Esophagus squamous epithelium (tissue), 4 donors: Measurements from ENCODE around the gene SEMA4D.

Source experiments
- POLR2A ChIP-seq, 4 donors: fragments of 450-650 bp; IDR thresholded peaks; one replicate each; pipeline ENCODE4 v1.6.1; 2017; ENCODE audit warnings: antibody characterized with exemption in 4 of 4, mild to moderate bottlenecking in 4 of 4, moderate library complexity in 3 of 4
- TF ChIP-seq, protein P1 (sequence below), 6 experiments: fragments of 450-650 bp in 4 of 6; fragments of 200-600 bp in 2 of 6; sonication (generic) in 2 of 6; IDR thresholded peaks; one replicate each; pipeline ENCODE4 v1.5.1; 2016 to 2019; ENCODE audit warnings: antibody characterized with exemption in 6 of 6, mild to moderate bottlenecking in 4 of 6, moderate library complexity in 4 of 6

DNA sequence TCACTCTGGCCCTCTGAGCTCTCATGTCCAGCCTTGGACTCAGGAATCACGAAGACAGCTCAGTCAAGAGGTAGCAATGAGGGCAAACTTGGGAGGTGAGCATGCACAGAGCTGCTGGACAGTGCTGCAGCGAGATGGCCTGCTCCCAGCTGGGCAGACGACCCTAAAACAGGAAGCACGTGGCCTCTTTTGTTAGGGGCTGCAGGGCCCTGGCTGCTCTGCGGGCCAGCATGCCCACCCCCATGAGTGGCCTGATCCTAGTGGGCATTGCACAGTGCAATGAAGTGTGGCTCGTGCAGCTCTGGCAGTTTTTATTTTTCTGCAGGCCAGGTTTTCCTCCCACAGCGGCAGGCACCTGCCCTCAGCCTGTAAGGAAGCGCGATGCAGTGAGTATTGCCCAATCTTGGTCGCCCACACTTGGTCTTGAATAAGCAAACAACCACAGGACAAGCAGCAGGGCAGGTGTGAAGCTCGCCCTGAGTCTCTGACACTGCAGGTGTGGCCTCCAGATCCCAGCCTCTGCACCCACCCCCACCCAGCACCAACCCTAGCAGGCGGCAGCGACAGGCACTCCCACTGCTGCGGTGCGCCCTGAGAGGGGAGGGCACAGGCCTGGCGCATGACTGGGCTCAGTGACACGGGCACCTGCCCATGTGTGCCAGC lies 60.8 kb downstream of the SEMA4D start:
- TF ChIP-seq, protein P1, sequence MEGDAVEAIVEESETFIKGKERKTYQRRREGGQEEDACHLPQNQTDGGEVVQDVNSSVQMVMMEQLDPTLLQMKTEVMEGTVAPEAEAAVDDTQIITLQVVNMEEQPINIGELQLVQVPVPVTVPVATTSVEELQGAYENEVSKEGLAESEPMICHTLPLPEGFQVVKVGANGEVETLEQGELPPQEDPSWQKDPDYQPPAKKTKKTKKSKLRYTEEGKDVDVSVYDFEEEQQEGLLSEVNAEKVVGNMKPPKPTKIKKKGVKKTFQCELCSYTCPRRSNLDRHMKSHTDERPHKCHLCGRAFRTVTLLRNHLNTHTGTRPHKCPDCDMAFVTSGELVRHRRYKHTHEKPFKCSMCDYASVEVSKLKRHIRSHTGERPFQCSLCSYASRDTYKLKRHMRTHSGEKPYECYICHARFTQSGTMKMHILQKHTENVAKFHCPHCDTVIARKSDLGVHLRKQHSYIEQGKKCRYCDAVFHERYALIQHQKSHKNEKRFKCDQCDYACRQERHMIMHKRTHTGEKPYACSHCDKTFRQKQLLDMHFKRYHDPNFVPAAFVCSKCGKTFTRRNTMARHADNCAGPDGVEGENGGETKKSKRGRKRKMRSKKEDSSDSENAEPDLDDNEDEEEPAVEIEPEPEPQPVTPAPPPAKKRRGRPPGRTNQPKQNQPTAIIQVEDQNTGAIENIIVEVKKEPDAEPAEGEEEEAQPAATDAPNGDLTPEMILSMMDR (IDR thresholded peaks at IDR 0.05), result no peak
- TF ChIP-seq POLR2A (IDR thresholded peaks at IDR 0.05), result no peak
